ENCODE data around the gene CD46. TPM values are rescaled to one million over a fixed set of nuclear protein-coding genes. Genes with fewer than 3 reads are reported as not detected.

Gene CD46
- polyA plus RNA-seq, 5 donors = 184 to 300 (median 253) TPM

GRCh38 chr1:207842506-207842905 is 90.7 kb downstream of the CD46 start:
- no peak for DNase-seq

GRCh38 chr1:207844371-207844770 is 92.5 kb downstream of the CD46 start:
- DNase-seq = no peak

Other genes with a start within 250 kb of the CD46 start
- gene CR1L, start 106.9 kb upstream of the CD46 start, polyA plus RNA-seq (ENCODE audit: insufficient read depth in 1 of 5, insufficient read length in 5 of 5, low replicate concordance in 1 of 5) = 1 to 10 TPM in 1 of 5 donors, under 1 TPM in 4; 0.28 to 1.4 (median 0.44) TPM
- 100 to 1,000 TPM; 126 to 157 (median 146) TPM for gene CD34, start 159.1 kb downstream of the CD46 start, polyA plus RNA-seq (ENCODE audit: insufficient read depth in 1 of 5, insufficient read length in 5 of 5, low replicate concordance in 1 of 5)